HEK293T (cell line): ENCODE measurements around the gene KLC1.

Experiments
- CTCF ChIA-PET: fragments of 350-600 bp; formaldehyde crosslinking; extraction: SDS; loops from one replicate; lab custom pipeline; 2021; ENCODE audit warnings: antibody characterized with exemption, inconsistent platforms; lab: Yijun Ruan, JAX
- POLR2A ChIA-PET: fragments of 350-600 bp; formaldehyde crosslinking; extraction: SDS; loops from one replicate; lab custom pipeline; 2020; ENCODE audit warnings: antibody characterized with exemption, inconsistent platforms; lab: Yijun Ruan, JAX
- DNase-seq: peaks from one replicate; pipeline ENCODE4 v3.0.0; 2012; ENCODE audit warnings: mixed read lengths; ENCODE audit errors: extremely low spot score
- ARNT ChIP-seq: fragments of 450-650 bp; IDR thresholded peaks from 2 replicates; pipeline ENCODE4 v1.6.1; 2017; ENCODE audit warnings: mild to moderate bottlenecking
- BHLHE40 ChIP-seq: fragments of 450-650 bp; IDR thresholded peaks from 2 replicates; pipeline ENCODE4 v1.6.1; 2016; ENCODE audit warnings: mild to moderate bottlenecking, moderate library complexity, borderline replicate concordance
- CTBP1 ChIP-seq: fragments of 450-650 bp; IDR thresholded peaks from 2 replicates; pipeline ENCODE4 v1.6.1; 2016; ENCODE audit warnings: borderline replicate concordance
- ELF4 ChIP-seq: fragments of 450-650 bp; IDR thresholded peaks from 2 replicates; pipeline ENCODE4 v1.6.1; 2017; ENCODE audit warnings: antibody characterized with exemption
- FOXA1 ChIP-seq: fragments of 450-650 bp; IDR thresholded peaks from 2 replicates; pipeline ENCODE4 v1.6.1; 2016; ENCODE audit warnings: mild to moderate bottlenecking
- FOXK2 ChIP-seq: fragments of 450-650 bp; IDR thresholded peaks from 2 replicates; pipeline ENCODE4 v1.6.1; 2016; ENCODE audit warnings: mild to moderate bottlenecking
- FOXM1 ChIP-seq: fragments of 450-650 bp; IDR thresholded peaks from 2 replicates; pipeline ENCODE4 v1.6.1; 2017; ENCODE audit warnings: mild to moderate bottlenecking, borderline replicate concordance
- HDGF ChIP-seq: fragments of 450-650 bp; IDR thresholded peaks from 2 replicates; pipeline ENCODE4 v1.6.1; 2017; ENCODE audit warnings: antibody characterized with exemption, borderline replicate concordance
- L3MBTL2 ChIP-seq: fragments of 450-650 bp; conservative IDR thresholded peaks from 2 replicates; pipeline ENCODE4 v1.6.1; 2016; ENCODE audit warnings: mild to moderate bottlenecking
- LEF1 ChIP-seq: fragments of 450-650 bp; IDR thresholded peaks from 2 replicates; pipeline ENCODE4 v1.6.1; 2017; ENCODE audit warnings: mild to moderate bottlenecking, borderline replicate concordance
- NFRKB ChIP-seq: fragments of 450-650 bp; IDR thresholded peaks from 2 replicates; pipeline ENCODE4 v1.6.1; 2016; ENCODE audit warnings: mild to moderate bottlenecking, moderate library complexity
- PKNOX1 ChIP-seq: fragments of 450-650 bp; IDR thresholded peaks from 2 replicates; pipeline ENCODE4 v1.6.1; 2016
- SP1 ChIP-seq: fragments of 450-650 bp; IDR thresholded peaks from 2 replicates; pipeline ENCODE4 v1.6.1; 2017
- SUZ12 ChIP-seq: fragments of 450-650 bp; IDR thresholded peaks from 2 replicates; pipeline ENCODE4 v1.6.1; 2016; ENCODE audit warnings: mild to moderate bottlenecking
- TARDBP ChIP-seq: fragments of 450-650 bp; IDR thresholded peaks from 2 replicates; pipeline ENCODE4 v1.6.1; 2016
- ZNF384 ChIP-seq: fragments of 450-650 bp; IDR thresholded peaks from 2 replicates; pipeline ENCODE4 v1.6.1; 2016

The KLC1 gene

GRCh38 chr14:103738701-103739451 lies 109.9 kb downstream of the KLC1 start:
- no peak for DNase-seq
- TF ChIP-seq BHLHE40 (no peak), FOXK2 (no peak), L3MBTL2 (no peak), SP1 (no peak), CTBP1 (no peak), ZNF384 (no peak), TARDBP (no peak), ARNT (no peak)
- CTCF ChIA-PET: no interaction called here
- POLR2A ChIA-PET: interaction anchor here (1.0 kb wide), 1 partner anchor 23 kb away, joined by 4 read pairs; the partner anchor contains the start of genes XRCC3 and ZFYVE21

- POLR2A ChIA-PET: interaction anchor here (1.0 kb wide), 1 partner anchor 24 kb away, joined by 4 read pairs; the partner anchor contains the start of genes XRCC3 and ZFYVE21
- CTCF ChIA-PET: no interaction called here
- no peak for DNase-seq
- TF ChIP-seq FOXA1 (no peak), NFRKB (no peak), SUZ12 (no peak), ELF4 (no peak), FOXM1 (no peak), CTBP1 (no peak), PKNOX1 (no peak), ZNF384 (no peak)
Observed at GRCh38 chr14:103739466-103739792, 110.4 kb downstream of the KLC1 start.

GRCh38 chr14:103739793-103740501 lies 110.9 kb downstream of the KLC1 start:
- ChIA-PET POLR2A (no interaction called here), CTCF (interaction anchor here (0.6 kb wide), 1 partner anchor 65 kb away, joined by 3 read pairs; no protein-coding TSS in a partner anchor)
- DNase-seq: no peak
- TF ChIP-seq TARDBP (no peak), ELF4 (no peak), FOXK2 (no peak), HDGF (no peak), L3MBTL2 (no peak), SUZ12 (no peak)

GRCh38 chr14:103740991-103741689 lies 112.1 kb downstream of the KLC1 start:
- TF ChIP-seq TARDBP (no peak), FOXA1 (no peak), ARNT (no peak), LEF1 (no peak), SP1 (no peak), HDGF (no peak), ZNF384 (no peak), CTBP1 (no peak), PKNOX1 (no peak), BHLHE40 (no peak), L3MBTL2 (no peak), SUZ12 (no peak), FOXK2 (no peak), NFRKB (no peak), ELF4 (no peak), FOXM1 (no peak)
- DNase-seq: no peak
- POLR2A ChIA-PET: interaction anchor here (1.1 kb wide), 1 partner anchor 26 kb away, joined by 3 read pairs; the partner anchor contains the start of genes XRCC3 and ZFYVE21
- CTCF ChIA-PET: no interaction called here

GRCh38 chr14:103741876-103742275 lies 112.9 kb downstream of the KLC1 start:
- no peak for DNase-seq
- POLR2A ChIA-PET: no interaction called here
- CTCF ChIA-PET: no interaction called here
- TF ChIP-seq HDGF: no peak
- TF ChIP-seq L3MBTL2: no peak
- no peak for TF ChIP-seq FOXM1
- TF ChIP-seq LEF1: no peak
- no peak for TF ChIP-seq SUZ12
- no peak for TF ChIP-seq TARDBP
- TF ChIP-seq FOXK2: no peak

GRCh38 chr14:103742499-103743255 lies 113.7 kb downstream of the KLC1 start:
- CTCF ChIA-PET: no interaction called here
- no peak for TF ChIP-seq FOXM1
- TF ChIP-seq TARDBP: no peak
- no peak for TF ChIP-seq FOXA1
- TF ChIP-seq ARNT: no peak
- TF ChIP-seq PKNOX1: no peak
- TF ChIP-seq L3MBTL2: no peak
- no peak for TF ChIP-seq SUZ12
- POLR2A ChIA-PET: no interaction called here
- no peak for DNase-seq
